ENCODE measurements around the gene SLC4A1AP.

Gene SLC4A1AP

DNA sequence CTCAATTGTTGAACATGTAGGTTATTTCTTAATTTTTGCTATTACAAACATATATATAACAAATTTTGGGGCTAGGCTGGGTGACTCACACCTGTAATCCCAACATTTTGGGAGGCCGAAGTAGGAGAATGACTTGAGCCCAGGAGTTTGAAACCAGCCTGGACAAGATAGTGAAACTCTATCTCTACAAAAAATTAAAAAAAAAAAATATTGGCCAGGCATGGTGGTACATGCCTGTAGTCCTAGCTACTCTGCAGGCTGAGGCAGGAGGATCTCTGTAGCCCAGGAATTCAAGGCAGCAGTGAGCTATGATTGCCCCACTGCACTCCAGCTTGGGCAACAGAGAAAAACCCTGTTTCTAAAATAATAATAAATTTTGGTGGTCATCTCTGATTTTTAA lies 23.5 kb downstream of the SLC4A1AP start:
- Histone ChIP-seq H3K4me3 (no peak overlapping the region), H3K27ac (peak overlapping the region in 6 of 21 experiments; percentile 5 to 65 (median 37))

DNA sequence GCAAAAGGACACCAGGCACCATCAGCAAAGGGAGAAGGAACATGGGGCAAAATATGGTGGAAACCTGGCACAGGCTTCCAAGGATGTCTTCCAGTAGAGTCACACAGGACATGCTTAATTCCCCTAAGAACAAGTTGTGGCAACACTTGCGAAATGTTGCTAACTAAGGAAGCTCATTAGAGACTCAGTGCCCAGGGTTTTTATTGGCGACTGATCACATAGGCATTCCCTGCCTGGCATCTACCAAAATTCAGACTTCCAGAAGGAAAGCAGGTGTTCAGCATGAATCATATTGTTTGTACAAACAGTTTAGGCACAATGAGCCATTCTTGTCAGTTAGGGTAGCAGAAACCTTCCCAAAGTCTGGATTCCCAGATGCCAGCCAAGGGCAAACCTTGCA lies 25.7 kb downstream of the SLC4A1AP start:
- Histone ChIP-seq H3K27ac (peak overlapping the region in 1 of 21 experiments; percentile 34), H3K4me3 (no peak overlapping the region)

DNA sequence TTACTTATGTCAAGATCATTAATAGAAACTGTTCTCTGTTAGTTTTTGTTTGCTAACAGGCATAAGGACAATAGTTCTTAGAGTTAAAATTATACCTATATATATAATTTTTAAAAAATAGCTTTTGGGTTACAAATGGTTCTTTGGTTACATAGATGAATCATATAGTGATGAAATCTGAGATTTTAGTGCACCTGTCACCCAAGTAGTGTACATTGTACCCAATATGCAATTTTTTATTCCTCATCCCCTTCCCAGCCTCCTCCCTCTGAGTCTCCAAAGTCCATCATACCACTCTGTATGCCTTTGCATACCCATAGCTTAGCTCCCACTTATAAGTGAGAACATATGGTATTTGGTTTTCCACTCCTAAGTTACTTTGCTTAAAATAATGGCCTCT lies 26.4 kb downstream of the SLC4A1AP start:
- H3K4me3 ChIP-seq = no peak overlapping the region
- H3K27ac ChIP-seq = peak overlapping the region in 2 of 21 experiments; percentile 31 to 34

DNA sequence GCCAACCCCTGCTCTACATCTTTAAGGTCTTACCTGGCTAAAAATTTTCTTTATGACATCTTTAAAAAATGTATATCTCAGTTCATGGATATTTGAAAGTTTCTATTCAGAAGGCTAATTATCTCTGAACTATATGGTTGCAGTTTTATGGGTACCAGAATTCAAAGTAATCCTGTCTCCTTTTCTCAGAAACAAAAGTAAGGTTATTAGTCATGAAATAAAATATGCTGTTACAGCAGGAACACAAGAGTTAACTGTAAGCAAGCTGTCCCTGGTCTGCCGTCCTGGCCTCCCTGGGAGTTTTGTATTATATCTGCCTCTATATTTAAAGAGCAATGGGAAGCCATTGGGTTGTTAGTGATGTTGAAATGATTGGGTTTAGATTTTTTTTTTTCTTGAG lies 34.0 kb downstream of the SLC4A1AP start:
- Histone ChIP-seq H3K27ac (no peak overlapping the region), H3K4me3 (no peak overlapping the region)

DNA sequence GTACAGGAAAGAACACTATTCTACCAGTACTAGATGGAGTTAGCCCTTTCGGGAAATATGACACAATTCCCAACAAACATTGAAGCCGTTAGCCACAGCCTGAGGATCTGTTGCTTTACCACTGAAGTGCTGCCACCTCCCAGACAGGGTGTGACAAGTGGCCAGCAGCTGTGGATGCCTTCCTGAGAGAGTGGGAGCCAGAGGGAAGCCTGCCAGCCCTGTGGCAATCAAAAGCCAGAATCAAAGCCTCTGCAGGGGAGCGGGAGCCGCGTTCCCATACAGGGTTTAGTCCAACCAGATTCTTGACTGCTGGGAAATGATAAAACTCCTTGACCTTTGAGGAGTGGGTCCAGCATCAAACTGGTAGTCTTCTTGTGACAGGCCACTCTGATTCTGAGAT lies 38.0 kb downstream of the SLC4A1AP start:
- Histone ChIP-seq H3K27ac (peak overlapping the region in 8 of 21 experiments; percentile 0 to 49 (median 26)), H3K4me3 (no peak overlapping the region)

DNA sequence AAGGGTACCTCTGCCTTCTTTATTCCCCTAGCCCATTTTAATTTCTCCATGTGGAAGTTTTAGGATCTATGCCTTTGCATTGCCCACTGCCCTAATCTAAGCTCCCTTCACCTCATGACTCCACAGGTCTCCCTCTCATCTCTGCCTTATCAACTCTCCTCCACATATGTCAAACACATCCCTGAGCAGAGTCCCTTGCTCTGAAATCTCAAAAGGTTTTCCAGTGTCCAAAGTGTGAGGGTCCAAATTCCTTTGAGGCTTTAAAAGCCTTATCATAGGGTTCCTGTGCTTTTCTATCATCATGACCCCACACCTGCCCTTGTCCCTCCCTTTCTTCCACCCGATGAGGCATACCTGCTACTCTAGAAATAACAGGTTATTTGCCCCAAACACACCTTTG lies 38.6 kb downstream of the SLC4A1AP start:
- Histone ChIP-seq H3K4me3 (no peak overlapping the region), H3K27ac (peak overlapping the region in 7 of 21 experiments; percentile 0 to 49 (median 33))

DNA sequence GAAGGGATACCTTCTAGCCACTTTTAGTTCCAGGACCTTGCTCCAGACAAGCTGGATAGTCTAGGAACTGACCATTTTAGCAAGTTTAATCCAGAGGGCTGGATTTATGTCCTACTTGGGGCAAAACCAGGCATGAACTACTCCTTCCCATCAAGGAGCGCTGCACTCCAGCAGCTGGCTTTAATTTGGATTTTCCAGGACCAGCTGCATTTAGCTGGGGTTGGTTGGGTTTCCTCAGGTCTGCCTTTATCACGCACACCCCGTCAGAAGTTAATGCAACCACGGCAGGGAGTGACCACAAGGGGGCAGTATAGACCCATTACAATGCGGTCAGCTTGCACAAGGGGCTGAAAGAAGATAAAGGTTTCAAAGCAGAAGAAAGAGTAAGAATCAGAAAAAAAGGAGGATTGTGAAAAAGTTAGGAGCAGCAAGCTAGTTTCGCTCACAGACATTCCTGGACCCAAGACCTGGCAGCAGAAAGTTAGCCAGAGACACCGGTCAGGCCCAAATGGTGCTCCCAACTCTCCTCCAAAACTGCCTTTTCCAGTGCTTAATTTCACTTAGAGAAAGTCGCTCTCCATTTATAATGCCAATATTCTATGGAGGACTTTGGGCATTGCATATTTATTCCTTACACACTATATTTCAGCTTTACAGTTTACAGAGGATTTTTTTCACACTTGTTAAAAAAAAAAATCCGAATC lies 40.1 kb downstream of the SLC4A1AP start:
- no peak overlapping the region for H3K4me3 ChIP-seq
- peak overlapping the region in 14 of 21 experiments; percentile 9 to 88 (median 52) for H3K27ac ChIP-seq

DNA sequence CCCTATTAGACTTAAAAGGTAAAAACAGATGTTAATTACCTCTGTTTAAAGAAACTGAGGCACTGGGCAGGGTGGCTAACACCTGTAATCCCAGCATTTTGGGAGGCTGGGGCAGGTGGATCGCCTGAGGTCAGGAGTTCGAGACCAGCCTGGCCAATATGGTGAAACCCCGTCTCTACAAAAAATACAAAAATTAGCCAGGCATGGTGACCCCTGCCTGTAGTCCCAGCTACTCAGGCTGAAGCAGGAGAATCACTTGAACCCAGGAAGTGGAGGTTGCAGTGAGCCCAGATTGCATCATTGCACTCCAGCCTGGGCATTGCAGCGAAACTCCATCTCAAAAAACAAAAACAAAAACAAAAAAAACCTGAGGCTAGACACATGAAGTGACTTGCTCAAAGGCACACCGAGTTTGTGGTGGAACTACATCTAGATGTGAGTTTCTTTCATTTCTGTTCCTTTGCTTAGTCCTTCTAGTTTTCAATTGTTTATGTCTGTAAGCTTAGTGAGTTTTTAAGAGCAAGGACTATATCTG lies 40.7 kb downstream of the SLC4A1AP start:
- Histone ChIP-seq H3K27ac (peak overlapping the region in 16 of 21 experiments; percentile 8 to 88 (median 61)), H3K4me3 (no peak overlapping the region)

DNA sequence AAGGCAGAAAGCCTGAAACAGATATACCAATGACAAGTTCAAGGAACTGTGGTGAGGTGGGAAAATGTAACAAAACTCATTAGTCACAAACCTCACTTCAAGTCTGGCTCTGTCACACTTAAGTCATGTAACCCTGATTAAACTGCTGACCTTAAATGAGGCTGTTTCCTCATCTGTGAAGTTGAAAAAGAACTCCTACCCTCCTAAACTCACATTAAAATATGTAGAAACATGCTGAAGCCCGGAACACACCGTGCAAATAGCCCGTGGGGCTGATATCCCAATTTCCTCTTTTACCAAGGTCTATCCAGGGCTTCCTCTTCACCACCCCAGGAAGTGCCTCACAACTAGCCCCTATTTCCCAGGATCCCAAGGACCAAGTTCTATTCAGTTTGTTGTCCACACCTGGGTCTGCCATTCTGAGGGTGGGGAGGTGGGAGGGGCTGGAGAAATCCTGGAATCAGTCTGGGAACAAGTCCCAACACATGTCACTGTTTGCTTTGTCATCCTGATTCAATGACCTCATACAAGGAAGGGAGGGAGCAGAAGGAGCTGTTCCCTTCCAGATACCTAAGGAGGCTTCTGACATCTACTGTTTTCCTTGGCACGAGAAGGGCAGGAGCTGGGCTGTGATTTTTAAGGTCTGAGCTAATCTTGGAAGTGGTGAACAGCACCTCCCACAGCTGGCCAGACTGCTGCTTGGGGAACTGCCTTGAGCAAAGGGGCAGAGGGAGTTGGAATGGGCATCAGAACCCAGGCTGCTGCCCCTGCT lies 42.3 kb downstream of the SLC4A1AP start:
- peak overlapping the region in 20 of 21 experiments; percentile 41 to 88 (median 77) for H3K27ac ChIP-seq

DNA sequence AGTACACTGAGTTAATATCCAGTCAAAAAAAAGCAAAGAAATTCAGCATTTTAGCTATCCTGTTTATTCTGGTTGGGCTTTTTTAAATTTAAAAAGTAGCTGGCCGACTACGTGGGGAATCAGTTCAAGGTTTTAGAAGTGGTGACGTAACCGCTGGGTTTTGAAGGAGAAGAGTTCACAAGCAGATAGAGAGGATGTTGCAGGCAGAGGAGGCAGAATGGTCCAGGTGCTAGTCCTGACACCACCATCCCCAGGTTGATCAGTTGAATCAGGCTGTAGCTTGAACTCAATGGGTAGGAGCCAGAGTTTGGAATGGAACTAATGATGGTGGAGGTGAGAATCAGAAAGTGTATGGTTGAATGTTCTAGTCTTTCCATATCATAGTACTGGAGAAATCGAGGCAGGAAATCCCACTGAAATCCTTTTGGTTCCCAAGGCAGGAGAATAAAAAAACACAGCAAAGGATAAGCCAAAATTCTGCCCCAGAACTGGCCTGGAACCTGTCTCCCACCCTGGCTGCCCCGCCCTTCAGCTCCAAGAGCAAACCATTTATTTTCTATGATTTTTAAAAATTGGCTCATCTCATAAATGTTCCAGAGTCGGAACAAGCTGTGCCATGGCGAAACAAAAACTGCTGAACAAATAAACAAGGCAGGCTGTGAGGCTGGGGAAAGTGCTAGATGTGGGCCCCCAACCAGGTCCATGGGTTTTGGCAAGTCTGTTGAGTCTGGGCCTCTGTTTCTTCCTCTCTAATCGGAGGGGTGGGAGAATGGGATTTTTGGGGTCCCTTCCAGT lies 44.0 kb downstream of the SLC4A1AP start:
- Histone ChIP-seq H3K4me3 (no peak overlapping the region), H3K27ac (peak overlapping the region in 11 of 21 experiments; percentile 35 to 88 (median 67))

More for the DNA sequence above, 42.3 kb downstream of the SLC4A1AP start:
- no peak overlapping the region for H3K4me3 ChIP-seq

DNA sequence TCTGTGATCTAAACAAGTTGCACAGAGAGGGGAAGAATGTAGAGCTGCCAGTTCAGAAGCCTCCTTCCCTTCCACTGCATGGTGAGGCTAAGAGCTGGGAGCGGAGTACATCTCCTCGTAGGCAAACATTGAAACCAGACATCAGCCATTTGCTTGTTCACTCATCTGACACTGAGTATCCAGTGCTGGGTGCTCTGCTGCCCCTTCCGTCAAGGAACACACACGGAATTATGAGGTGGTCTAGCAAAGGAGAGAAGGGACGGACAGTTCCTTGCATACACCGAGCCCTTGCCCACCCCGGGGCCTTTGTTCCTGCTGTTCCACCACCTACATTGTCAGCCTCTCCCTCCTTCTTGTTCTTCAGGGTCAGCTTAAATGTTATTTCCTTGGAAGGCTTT lies 44.6 kb downstream of the SLC4A1AP start:
- Histone ChIP-seq H3K4me3 (no peak overlapping the region), H3K27ac (peak overlapping the region in 9 of 21 experiments; percentile 35 to 88 (median 63))

DNA sequence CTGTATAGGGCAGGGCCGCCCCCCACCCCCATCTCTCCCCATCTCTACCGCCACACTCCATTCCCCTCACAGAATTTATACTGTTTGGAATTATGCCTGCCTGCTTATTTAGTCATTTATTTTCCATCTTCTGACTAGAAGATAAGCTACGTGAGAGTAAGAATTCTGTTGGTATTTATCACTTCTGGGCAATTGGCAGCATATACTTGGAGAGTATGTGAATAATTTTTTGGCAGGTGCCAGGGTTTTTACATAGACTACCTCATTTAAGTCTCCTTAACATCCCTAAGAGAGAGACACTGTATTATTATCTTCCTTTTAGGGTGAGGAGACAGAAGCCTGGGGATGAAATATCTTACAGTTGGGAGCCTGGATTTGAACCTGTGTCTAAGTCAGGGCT lies 45.0 kb downstream of the SLC4A1AP start:
- peak overlapping the region in 7 of 21 experiments; percentile 35 to 88 (median 71) for H3K27ac ChIP-seq
- H3K4me3 ChIP-seq = no peak overlapping the region

DNA sequence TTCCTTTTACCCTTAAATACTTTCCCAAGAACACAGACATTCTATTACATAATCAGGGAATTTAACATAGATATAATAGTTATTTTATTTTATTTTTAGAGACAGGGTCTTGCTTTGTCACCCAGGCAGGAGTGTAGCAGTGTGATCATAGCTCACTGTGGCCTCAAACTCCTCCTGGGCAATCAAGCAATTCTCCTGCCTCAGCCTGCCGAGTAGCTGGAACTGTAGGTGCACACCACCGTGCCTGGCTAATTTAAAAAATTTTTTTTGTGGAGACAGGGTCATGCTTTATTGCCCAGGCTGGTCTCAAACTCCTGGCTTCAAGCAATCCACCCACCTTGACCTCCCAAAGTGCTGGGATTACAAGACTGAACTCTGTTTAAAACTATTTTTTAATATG lies 45.6 kb downstream of the SLC4A1AP start:
- H3K4me3 ChIP-seq = no peak overlapping the region

DNA sequence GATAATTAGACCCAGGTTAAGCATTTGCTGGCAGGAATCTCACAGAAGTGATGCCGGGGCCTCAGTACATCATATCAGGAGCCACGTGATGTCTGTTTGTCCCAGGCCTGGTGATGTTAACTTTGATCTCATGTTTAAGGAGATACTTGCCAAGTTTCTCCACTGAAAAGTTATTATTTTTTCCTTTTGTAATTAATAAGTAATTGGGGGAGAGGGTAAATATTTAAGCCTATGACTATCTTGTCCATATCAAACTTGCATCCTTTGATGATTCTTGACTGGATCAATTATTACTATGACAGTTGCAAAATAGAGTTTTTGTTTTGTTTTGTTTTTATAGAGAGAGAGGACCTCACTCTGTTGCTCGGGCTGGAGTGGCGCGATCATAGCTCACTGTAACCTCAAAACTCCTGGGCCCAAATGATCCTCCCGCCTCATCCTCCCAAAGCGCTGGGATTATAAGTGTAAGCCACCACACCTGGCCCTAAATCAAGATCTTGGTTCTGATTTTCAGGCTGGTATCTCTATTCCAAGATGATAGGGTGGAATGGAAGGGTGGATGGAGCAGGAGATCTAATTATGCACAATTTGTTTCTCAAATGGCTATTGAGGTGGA lies 46.4 kb downstream of the SLC4A1AP start:
- peak overlapping the region in 1 of 21 experiments; percentile 71 for H3K27ac ChIP-seq
- H3K4me3 ChIP-seq = no peak overlapping the region

More for the DNA sequence above, 45.6 kb downstream of the SLC4A1AP start:
- H3K27ac ChIP-seq = peak overlapping the region in 1 of 21 experiments; percentile 71

DNA sequence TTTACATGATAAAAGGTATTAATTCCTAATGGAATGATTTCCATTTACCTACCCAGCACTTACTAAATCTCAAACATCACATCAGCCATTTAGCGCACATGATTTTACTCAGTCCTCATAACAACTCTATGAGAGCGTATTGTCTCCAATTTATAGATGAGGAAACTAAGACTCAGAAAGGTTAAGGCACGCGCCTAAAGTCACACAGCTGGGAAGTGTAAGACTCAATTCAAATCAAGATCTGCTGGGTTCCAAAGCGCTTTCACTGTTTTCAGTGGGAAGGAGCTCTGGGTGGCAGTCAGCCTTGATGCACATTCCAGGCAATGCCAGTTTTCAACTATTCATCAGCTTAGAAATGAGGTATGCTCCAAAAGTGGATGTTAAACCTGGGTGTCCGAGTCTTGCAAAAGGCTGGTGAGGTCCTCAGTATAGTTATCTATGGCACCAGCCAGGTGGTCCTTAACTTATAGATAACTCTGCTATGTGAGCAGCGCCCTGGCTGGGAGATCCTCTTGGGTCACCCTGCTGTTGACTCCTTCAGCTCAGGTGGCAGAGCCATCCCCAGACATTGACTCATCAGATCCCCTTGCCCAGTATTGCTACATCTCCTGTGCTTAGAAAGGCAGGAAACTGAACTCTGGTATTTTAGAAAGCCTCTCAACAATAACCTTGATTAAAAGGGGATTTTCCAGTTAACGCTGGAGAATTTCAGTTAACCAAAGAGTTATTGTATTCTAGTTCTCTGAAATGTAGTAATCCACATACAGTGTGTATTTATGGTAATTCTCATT lies 47.1 kb downstream of the SLC4A1AP start:
- no peak overlapping the region for H3K27ac ChIP-seq

DNA sequence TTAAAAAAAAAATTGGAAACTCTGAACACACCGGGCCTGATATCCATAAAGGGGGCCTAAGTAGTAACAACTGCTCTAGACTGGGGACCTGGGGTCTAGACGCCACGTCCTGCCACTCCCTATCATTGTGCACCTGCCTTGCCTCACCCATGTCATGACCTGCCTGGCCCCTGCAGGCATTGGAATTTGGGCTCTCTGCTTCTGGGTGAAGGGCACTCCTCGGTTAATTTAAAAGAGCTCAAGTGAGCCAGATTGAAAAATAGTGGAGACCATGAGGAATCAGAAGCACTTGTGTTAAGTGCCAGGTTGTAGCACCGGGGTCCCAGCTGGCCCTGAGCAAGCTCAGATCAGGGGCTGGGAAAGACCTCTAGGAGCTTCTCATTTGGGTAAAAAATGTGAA lies 48.1 kb downstream of the SLC4A1AP start:
- Histone ChIP-seq H3K4me3 (no peak overlapping the region), H3K27ac (peak overlapping the region in 1 of 21 experiments; percentile 3)

More for the DNA sequence above, 47.1 kb downstream of the SLC4A1AP start:
- H3K4me3 ChIP-seq = no peak overlapping the region

DNA sequence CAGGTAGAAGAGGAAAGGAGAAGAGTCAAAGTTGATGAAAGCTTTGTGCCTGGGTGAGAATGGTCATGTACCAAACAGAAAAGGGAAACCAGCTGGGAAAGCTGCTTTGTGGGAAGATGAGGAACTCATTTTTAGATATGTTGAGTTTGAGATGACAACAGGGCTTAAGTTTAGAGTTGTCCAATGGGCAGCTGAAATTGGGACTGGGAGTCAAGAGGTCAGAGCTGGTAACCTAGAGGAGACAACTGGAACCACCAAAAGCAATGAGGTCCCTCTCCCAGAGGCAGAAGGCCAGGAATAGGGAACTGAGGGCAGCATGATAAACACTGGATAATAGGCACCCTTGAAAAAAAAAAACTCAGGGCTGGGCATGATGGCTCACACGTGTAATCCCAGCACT lies 48.8 kb downstream of the SLC4A1AP start:
- no peak overlapping the region for H3K27ac ChIP-seq

DNA sequence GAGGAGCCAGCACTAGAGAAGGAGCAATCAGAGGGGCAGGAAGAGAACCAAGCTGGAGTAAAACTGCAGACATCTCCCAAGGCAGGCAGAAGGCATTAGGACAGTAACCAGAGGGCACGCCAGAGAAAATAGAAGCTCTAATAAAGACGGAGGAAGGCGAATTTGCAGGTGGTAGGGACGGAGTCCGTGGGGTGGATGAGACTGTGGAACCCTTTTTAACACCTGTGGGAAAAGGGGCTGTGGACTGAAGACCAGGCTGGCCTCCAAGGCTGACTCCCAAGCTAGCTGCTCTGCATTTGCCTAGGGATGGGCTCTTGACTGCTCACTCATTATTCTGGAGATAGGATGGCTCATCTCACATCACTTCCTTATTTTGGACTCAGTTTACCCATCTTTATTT lies 49.5 kb downstream of the SLC4A1AP start:
- Histone ChIP-seq H3K27ac (no peak overlapping the region), H3K4me3 (no peak overlapping the region)

More for the DNA sequence above, 48.8 kb downstream of the SLC4A1AP start:
- H3K4me3 ChIP-seq = no peak overlapping the region
